HepG2 (cell line): Measurements from ENCODE around the gene IRAK2. TPM values are rescaled to one million over a fixed set of nuclear protein-coding genes. Genes with fewer than 3 reads are reported as not detected.

Experiments used
- ARNT2 ChIP-seq: sonication (generic); formaldehyde crosslinking; IDR thresholded peaks from 2 replicates; pipeline ENCODE4 v1.8.0; 2022; ENCODE audit warnings: mild to moderate bottlenecking, low read depth, missing genetic modification reagents, moderate library complexity
- CCDC6 ChIP-seq: sonication (generic); formaldehyde crosslinking; IDR thresholded peaks from 2 replicates; pipeline ENCODE4 v1.8.1; 2022; ENCODE audit warnings: mild to moderate bottlenecking, missing genetic modification reagents, moderate library complexity
- GATA4 ChIP-seq: sonication (generic); IDR thresholded peaks from 2 replicates; pipeline ENCODE4 v1.6.1; 2016; ENCODE audit warnings: antibody characterized with exemption, low read depth, borderline replicate concordance
- KDM5B ChIP-seq: sonication (generic); formaldehyde crosslinking; IDR thresholded peaks from 2 replicates; pipeline ENCODE4 v1.4.0; 2020; ENCODE audit warnings: missing genetic modification reagents, mild to moderate bottlenecking, borderline replicate concordance
- LCORL ChIP-seq, 2 experiments: fragments of 450-650 bp in 1 of 2; sonication (generic) in 1 of 2; formaldehyde crosslinking in 1 of 2; IDR thresholded peaks; 2 replicates each; pipeline versions ENCODE4 v1.5.0 to v1.6.1; 2017 to 2020; ENCODE audit warnings: antibody characterized with exemption in 1 of 2, missing genetic modification reagents in 1 of 2
- MIER3 ChIP-seq: IDR thresholded peaks from 2 replicates; pipeline ENCODE4 v1.6.1; 2016; ENCODE audit warnings: missing compliant biosample characterization, borderline replicate concordance
- MXI1 ChIP-seq: IDR thresholded peaks from 3 replicates; pipeline ENCODE4 v1.6.1; 2012; ENCODE audit warnings: low read depth, low read length, inconsistent platforms, borderline replicate concordance
- NR2C2 ChIP-seq: sonication (generic); formaldehyde crosslinking; IDR thresholded peaks from 2 replicates; pipeline ENCODE4 v1.4.0; 2020; ENCODE audit warnings: missing genetic modification reagents, mild to moderate bottlenecking, moderate library complexity, borderline replicate concordance
- RBFOX2 ChIP-seq: fragments of 200-400 bp; formaldehyde crosslinking; IDR thresholded peaks from 2 replicates; pipeline ENCODE4 v1.6.1; 2017; ENCODE audit warnings: low read depth, mild to moderate bottlenecking, low read length
- RBM22 ChIP-seq: fragments of 200-400 bp; formaldehyde crosslinking; optimal IDR thresholded peaks from 2 replicates; pipeline ENCODE3; 2017; ENCODE audit warnings: mild to moderate bottlenecking, low read length, moderate library complexity
- RCOR2 ChIP-seq: IDR thresholded peaks from 2 replicates; pipeline ENCODE4 v1.6.1; 2016; ENCODE audit warnings: missing biosample characterization, missing genetic modification reagents
- RFXAP ChIP-seq: sonication (generic); formaldehyde crosslinking; IDR thresholded peaks from 2 replicates; pipeline ENCODE4 v1.4.0; 2020; ENCODE audit warnings: missing genetic modification reagents, borderline replicate concordance
- U2AF2 ChIP-seq: fragments of 200-400 bp; formaldehyde crosslinking; IDR thresholded peaks from 2 replicates; pipeline ENCODE4 v1.6.1; 2017; ENCODE audit warnings: low read depth, mild to moderate bottlenecking, low read length
- ZBTB21 ChIP-seq: sonication (generic); formaldehyde crosslinking; IDR thresholded peaks from 2 replicates; pipeline ENCODE4 v1.4.0; 2020; ENCODE audit warnings: missing genetic modification reagents
- ZBTB4 ChIP-seq: sonication (generic); formaldehyde crosslinking; IDR thresholded peaks from 2 replicates; pipeline ENCODE4 v1.4.0; 2020; ENCODE audit warnings: missing genetic modification reagents, mild to moderate bottlenecking, borderline replicate concordance
- ZBTB8A ChIP-seq: sonication (generic); formaldehyde crosslinking; IDR thresholded peaks from 2 replicates; pipeline ENCODE4 v1.4.0; 2020; ENCODE audit warnings: mild to moderate bottlenecking, low read depth, missing genetic modification reagents, borderline replicate concordance
- ZMAT3 ChIP-seq: sonication (generic); formaldehyde crosslinking; conservative IDR thresholded peaks from 2 replicates; pipeline ENCODE4 v1.7.0; 2021; ENCODE audit warnings: missing genetic modification reagents
- ZNF160 ChIP-seq: sonication (generic); formaldehyde crosslinking; IDR thresholded peaks from 2 replicates; pipeline ENCODE4 v1.8.0; 2022; ENCODE audit warnings: mild to moderate bottlenecking, inconsistent platforms, missing genetic modification reagents
- ZNF350 ChIP-seq: sonication (generic); formaldehyde crosslinking; IDR thresholded peaks from 2 replicates; pipeline ENCODE4 v1.4.0; 2020; ENCODE audit warnings: mild to moderate bottlenecking, low read depth, missing genetic modification reagents, borderline replicate concordance
- ZNF552 ChIP-seq: sonication (generic); formaldehyde crosslinking; IDR thresholded peaks from 2 replicates; pipeline ENCODE4 v1.9.0; 2022; ENCODE audit warnings: missing genetic modification reagents, mild to moderate bottlenecking, borderline replicate concordance
- ZNF616 ChIP-seq: sonication (generic); formaldehyde crosslinking; IDR thresholded peaks from 2 replicates; pipeline ENCODE4 v1.5.0; 2020; ENCODE audit warnings: low read depth, mild to moderate bottlenecking, missing genetic modification reagents
- ZNF780A ChIP-seq: sonication (generic); formaldehyde crosslinking; IDR thresholded peaks from 2 replicates; pipeline ENCODE4 v1.8.0; 2022; ENCODE audit warnings: mild to moderate bottlenecking, missing genetic modification reagents, moderate library complexity
- polyA plus RNA-seq, 8 experiments: library from polyadenylated mRNA; depleted of rRNA in 3 of 8; stranded (reverse) in 7 of 8; unstranded in 1 of 8; fragments of >200 nt; fragmentation: Illumina TruSeq in 4 of 8; extraction: Trizol in 4 of 8; gene quantifications; 2 replicates each; pipeline versions ENCODE4 v1.2.1 to v1.2.3, GENCODE V29; 2011 to 2016; ENCODE audit warnings: low read depth in 4 of 8, missing spikeins in 1 of 8, mixed read lengths in 1 of 8; ENCODE audit not compliant: insufficient read depth in 1 of 8
- total RNA-seq, 5 experiments: library from RNA; depleted of rRNA; stranded (reverse); fragments of >200 nt; fragmentation: Illumina TruSeq; extraction: Trizol; gene quantifications; 2 replicates each; pipeline ENCODE4 v1.2.3, GENCODE V29; 2016; ENCODE audit warnings: low read depth in 1 of 5
- TF ChIP-seq, protein P1 (sequence below): sonication (generic); formaldehyde crosslinking; conservative IDR thresholded peaks from 2 replicates; pipeline ENCODE4 v1.5.0; 2020; ENCODE audit warnings: missing genetic modification reagents
- TF ChIP-seq, protein P2 (sequence below): sonication (generic); formaldehyde crosslinking; conservative IDR thresholded peaks from 2 replicates; pipeline ENCODE4 v1.4.0; 2020; ENCODE audit warnings: missing genetic modification reagents

The IRAK2 gene
- total and polyA plus RNA-seq, 2 of the 13 experiments (the other 11 are each of a cell fraction or from before 2014, with no cell fraction given) = 13.1 to 23.3 TPM

GRCh38 chr3:10224794-10225665 is 60.3 kb downstream of the IRAK2 start (continued):
- TF ChIP-seq, protein P1, sequence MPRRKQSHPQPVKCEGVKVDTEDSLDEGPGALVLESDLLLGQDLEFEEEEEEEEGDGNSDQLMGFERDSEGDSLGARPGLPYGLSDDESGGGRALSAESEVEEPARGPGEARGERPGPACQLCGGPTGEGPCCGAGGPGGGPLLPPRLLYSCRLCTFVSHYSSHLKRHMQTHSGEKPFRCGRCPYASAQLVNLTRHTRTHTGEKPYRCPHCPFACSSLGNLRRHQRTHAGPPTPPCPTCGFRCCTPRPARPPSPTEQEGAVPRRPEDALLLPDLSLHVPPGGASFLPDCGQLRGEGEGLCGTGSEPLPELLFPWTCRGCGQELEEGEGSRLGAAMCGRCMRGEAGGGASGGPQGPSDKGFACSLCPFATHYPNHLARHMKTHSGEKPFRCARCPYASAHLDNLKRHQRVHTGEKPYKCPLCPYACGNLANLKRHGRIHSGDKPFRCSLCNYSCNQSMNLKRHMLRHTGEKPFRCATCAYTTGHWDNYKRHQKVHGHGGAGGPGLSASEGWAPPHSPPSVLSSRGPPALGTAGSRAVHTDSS = no peak
- TF ChIP-seq RCOR2 (peak; percentile 97), ZNF552 (CRISPR knock-in tag) (no peak), ZNF780A (CRISPR knock-in tag) (no peak), ZMAT3 (CRISPR knock-in tag) (peak; percentile 58; the same call in 1 of the 2 replicates), LCORL (IDR thresholded peaks at IDR 0.05) (peak; percentile 97), LCORL (CRISPR knock-in tag; IDR thresholded peaks at IDR 0.05) (peak; percentile 99), KDM5B (CRISPR knock-in tag) (no peak), MIER3 (CRISPR knock-in tag) (peak; percentile 71; the same call in 1 of the 2 replicates), ARNT2 (no peak), CCDC6 (peak; percentile 71), ZBTB8A (no peak), RBM22 (no peak), NR2C2 (peak; percentile 60), ZNF616 (no peak), ZBTB4 (no peak), RBFOX2 (no peak), ZBTB21 (CRISPR knock-in tag) (no peak), U2AF2 (no peak), MXI1 (peak; percentile 78; the same call in 1 of the 3 replicates), RFXAP (CRISPR knock-in tag) (peak; percentile 60; the same call in 1 of the 2 replicates), GATA4 (peak; percentile 66; the same call in 1 of the 2 replicates), ZNF350 (CRISPR knock-in tag) (peak; percentile 46; the same call in 1 of the 2 replicates), ZNF160 (CRISPR knock-in tag) (no peak)
- TF ChIP-seq, protein P2, sequence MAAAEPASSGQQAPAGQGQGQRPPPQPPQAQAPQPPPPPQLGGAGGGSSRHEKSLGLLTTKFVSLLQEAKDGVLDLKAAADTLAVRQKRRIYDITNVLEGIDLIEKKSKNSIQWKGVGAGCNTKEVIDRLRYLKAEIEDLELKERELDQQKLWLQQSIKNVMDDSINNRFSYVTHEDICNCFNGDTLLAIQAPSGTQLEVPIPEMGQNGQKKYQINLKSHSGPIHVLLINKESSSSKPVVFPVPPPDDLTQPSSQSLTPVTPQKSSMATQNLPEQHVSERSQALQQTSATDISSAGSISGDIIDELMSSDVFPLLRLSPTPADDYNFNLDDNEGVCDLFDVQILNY = no peak
